ENCODE measurements around the gene DROSHA.

DNA sequence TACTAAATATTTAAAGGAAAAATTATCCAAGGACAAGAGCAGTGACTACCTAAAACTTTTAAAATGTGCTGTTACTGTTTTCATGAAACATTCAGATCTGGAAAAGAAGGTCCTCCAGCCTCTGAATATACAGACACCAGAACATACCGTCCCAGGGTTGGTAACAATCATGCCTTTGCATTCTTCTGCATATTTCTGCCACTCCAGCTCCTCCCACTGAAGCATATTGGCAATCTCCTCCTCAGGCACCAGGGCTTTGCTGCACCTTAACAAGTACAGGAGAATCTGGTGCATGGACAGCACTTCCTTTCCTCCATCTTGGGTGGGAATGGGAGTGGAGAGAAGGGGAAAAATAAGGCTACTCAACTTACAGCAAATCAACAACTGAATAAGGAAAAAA, 60.0 kb downstream of the DROSHA start:
- TF ChIP-seq YY1 (IDR thresholded peaks at IDR 0.05; ENCODE audit: extremely low read depth, insufficient replicate concordance, low read depth, low read length): no peak
- no peak for TF ChIP-seq RAD21 (IDR thresholded peaks at IDR 0.05; ENCODE audit: low read depth)
- TF ChIP-seq, protein P1, sequence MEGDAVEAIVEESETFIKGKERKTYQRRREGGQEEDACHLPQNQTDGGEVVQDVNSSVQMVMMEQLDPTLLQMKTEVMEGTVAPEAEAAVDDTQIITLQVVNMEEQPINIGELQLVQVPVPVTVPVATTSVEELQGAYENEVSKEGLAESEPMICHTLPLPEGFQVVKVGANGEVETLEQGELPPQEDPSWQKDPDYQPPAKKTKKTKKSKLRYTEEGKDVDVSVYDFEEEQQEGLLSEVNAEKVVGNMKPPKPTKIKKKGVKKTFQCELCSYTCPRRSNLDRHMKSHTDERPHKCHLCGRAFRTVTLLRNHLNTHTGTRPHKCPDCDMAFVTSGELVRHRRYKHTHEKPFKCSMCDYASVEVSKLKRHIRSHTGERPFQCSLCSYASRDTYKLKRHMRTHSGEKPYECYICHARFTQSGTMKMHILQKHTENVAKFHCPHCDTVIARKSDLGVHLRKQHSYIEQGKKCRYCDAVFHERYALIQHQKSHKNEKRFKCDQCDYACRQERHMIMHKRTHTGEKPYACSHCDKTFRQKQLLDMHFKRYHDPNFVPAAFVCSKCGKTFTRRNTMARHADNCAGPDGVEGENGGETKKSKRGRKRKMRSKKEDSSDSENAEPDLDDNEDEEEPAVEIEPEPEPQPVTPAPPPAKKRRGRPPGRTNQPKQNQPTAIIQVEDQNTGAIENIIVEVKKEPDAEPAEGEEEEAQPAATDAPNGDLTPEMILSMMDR (IDR thresholded peaks at IDR 0.05 in 2 of 3, conservative IDR thresholded peaks at IDR 0.05 in 1 of 3; ENCODE audit: borderline replicate concordance in 1 of 3, insufficient read depth in 1 of 3, low read depth in 2 of 3, low read length in 2 of 3): no peak
- TF ChIP-seq ZNF274 (IDR thresholded peaks at IDR 0.05; ENCODE audit: low read depth, low read length): no peak
- TF ChIP-seq SRF (IDR thresholded peaks at IDR 0.05; ENCODE audit: low read depth): no peak
